CD14-positive monocyte (primary cell): ENCODE data around the gene RGL1. TPM values are rescaled to one million over a fixed set of nuclear protein-coding genes. Genes with fewer than 3 reads are reported as not detected.

Source experiments
- DNase-seq, 3 donors: peaks; one replicate each; pipeline ENCODE4 v3.0.0-alpha.2; 2011 to 2022
- H2AFZ ChIP-seq: 2 replicates; pipeline ENCODE4 v1.6.0; 2012; ENCODE audit warnings: mild to moderate bottlenecking, low read depth, low read length, inconsistent platforms; ENCODE audit not compliant: insufficient read depth, poor library complexity, severe bottlenecking
- H3K27ac ChIP-seq, 2 donors: 1 replicate in 1 of 2; 2 replicates in 1 of 2; pipeline ENCODE4 v1.5.1; 2012 to 2013; ENCODE audit warnings: low read length in 2 of 2, control low read depth in 1 of 2, inconsistent platforms in 1 of 2, low read depth in 1 of 2, mild to moderate bottlenecking in 1 of 2
- H3K27me3 ChIP-seq, 2 donors: one replicate each; pipeline versions ENCODE4 v1.6.0 to v1.6.1; 2011 to 2013; ENCODE audit warnings: low read length in 2 of 2; ENCODE audit not compliant: control insufficient read depth in 2 of 2, insufficient read depth in 2 of 2
- H3K36me3 ChIP-seq, 2 donors: replicated peaks in 1 of 2; 1 replicate in 1 of 2; 2 replicates in 1 of 2; pipeline versions ENCODE4 v1.5.1 to v1.6.1; 2012 to 2013; ENCODE audit warnings: low read length in 2 of 2, control low read depth in 1 of 2, inconsistent platforms in 1 of 2, mild to moderate bottlenecking in 1 of 2; ENCODE audit not compliant: insufficient read depth in 2 of 2, control insufficient read depth in 1 of 2
- H3K4me1 ChIP-seq, 2 donors: 1 replicate in 1 of 2; 2 replicates in 1 of 2; pipeline versions ENCODE4 v1.5.1 to v1.6.1; 2012 to 2013; ENCODE audit warnings: low read length in 2 of 2, control low read depth in 1 of 2, inconsistent platforms in 1 of 2, mild to moderate bottlenecking in 1 of 2, moderate library complexity in 1 of 2; ENCODE audit not compliant: insufficient read depth in 2 of 2, control insufficient read depth in 1 of 2
- H3K4me2 ChIP-seq: replicated peaks from 2 replicates; pipeline ENCODE3; 2012; ENCODE audit warnings: low read length, moderate library complexity, mild to moderate bottlenecking; ENCODE audit not compliant: poor library complexity, severe bottlenecking; ENCODE audit errors: extremely low read depth
- H3K4me3 ChIP-seq, 3 experiments: fragments of 200-600 bp in 1 of 3; sonication (generic) in 1 of 3; replicated peaks in 1 of 3; 1 replicate in 2 of 3; 2 replicates in 1 of 3; pipeline ENCODE4 v1.5.1; 2011 to 2013; ENCODE audit warnings: low read length in 3 of 3, mild to moderate bottlenecking in 3 of 3, control low read depth in 2 of 3, low read depth in 2 of 3, inconsistent platforms in 1 of 3, moderate library complexity in 1 of 3
- H3K79me2 ChIP-seq: 2 replicates; pipeline ENCODE4 v1.6.0; 2012; ENCODE audit warnings: mild to moderate bottlenecking, control low read depth, inconsistent platforms, low read length, moderate library complexity; ENCODE audit not compliant: insufficient read depth
- H3K9ac ChIP-seq: 2 replicates; pipeline ENCODE4 v1.6.0; 2017; ENCODE audit warnings: low read length, mild to moderate bottlenecking; ENCODE audit not compliant: insufficient read depth, poor library complexity, severe bottlenecking
- H3K9me3 ChIP-seq, 2 donors: replicated peaks in 1 of 2; 1 replicate in 1 of 2; 2 replicates in 1 of 2; pipeline versions ENCODE4 v1.5.1 to v1.6.1; 2012 to 2013; ENCODE audit warnings: low read length in 2 of 2, control low read depth in 1 of 2; ENCODE audit not compliant: control insufficient read depth in 1 of 2, insufficient read depth in 1 of 2
- H4K20me1 ChIP-seq: 2 replicates; pipeline ENCODE4 v1.6.0; 2012; ENCODE audit warnings: mild to moderate bottlenecking, low read length, control low read depth, moderate library complexity; ENCODE audit not compliant: insufficient read depth
- H3K27ac Mint-ChIP-seq, 7 donors: one replicate each; pipeline ENCODE4 v1.8.0; 2020; ENCODE audit warnings: mild to moderate bottlenecking in 7 of 7, mixed read lengths in 7 of 7, moderate library complexity in 6 of 7, inconsistent platforms in 2 of 7
- H3K27me3 Mint-ChIP-seq, 3 donors: one replicate each; pipeline ENCODE4 v1.8.0; 2021 to 2022; ENCODE audit warnings: low read depth in 3 of 3, mild to moderate bottlenecking in 3 of 3, mixed read lengths in 3 of 3, moderate library complexity in 3 of 3, inconsistent platforms in 1 of 3
- H3K36me3 Mint-ChIP-seq, 2 donors: one replicate each; pipeline ENCODE4 v1.8.0; 2020; ENCODE audit warnings: mixed read lengths in 2 of 2, inconsistent platforms in 1 of 2, mild to moderate bottlenecking in 1 of 2
- H3K4me1 Mint-ChIP-seq: one replicate; pipeline ENCODE4 v1.8.0; 2020; ENCODE audit warnings: mild to moderate bottlenecking, mixed read lengths
- H3K4me3 Mint-ChIP-seq, 2 donors: one replicate each; pipeline ENCODE4 v1.8.0; 2020; ENCODE audit warnings: mild to moderate bottlenecking in 2 of 2, mixed read lengths in 2 of 2, moderate library complexity in 1 of 2
- H3K9me3 Mint-ChIP-seq, 7 donors: one replicate each; pipeline ENCODE4 v1.8.0; 2020 to 2022; ENCODE audit warnings: mixed read lengths in 7 of 7, mild to moderate bottlenecking in 6 of 7, moderate library complexity in 6 of 7, inconsistent platforms in 2 of 7
- WGBS: methylation state at CpG from one replicate; pipeline ENCODE4 v1.1.5; 2013; ENCODE audit warnings: missing lambda C conversion rate; ENCODE audit not compliant: insufficient coverage; 5-methylcytosine and 5-hydroxymethylcytosine counted together
- intact Hi-C, 2 donors: fragments of 100-400 bp; cut with micrococcal nuclease; formaldehyde crosslinking; loops; one replicate each; pipeline versions ENCODE4 v1.15.0 to v1.15.1; 2023
- polyA plus RNA-seq, 3 donors: library from polyadenylated mRNA; depleted of rRNA in 1 of 3; unstranded in 2 of 3; stranded (reverse) in 1 of 3; fragments of 300-500 nt in 2 of 3; fragments of >200 nt in 1 of 3; fragmentation: Illumina TruSeq in 2 of 3; gene quantifications; 1 replicate in 2 of 3; 2 replicates in 1 of 3; pipeline ENCODE4 v1.2.3, GENCODE V29; 2012 to 2021
- TF ChIP-seq, protein P1 (sequence below): fragments of 200-600 bp; IDR thresholded peaks from one replicate; pipeline ENCODE4 v1.8.0; 2022; ENCODE audit warnings: antibody characterized with exemption, mild to moderate bottlenecking

RGL1 gene
- polyA plus RNA-seq, 3 donors, result 1.2 to 3.3 (median 2.0) TPM

DNA sequence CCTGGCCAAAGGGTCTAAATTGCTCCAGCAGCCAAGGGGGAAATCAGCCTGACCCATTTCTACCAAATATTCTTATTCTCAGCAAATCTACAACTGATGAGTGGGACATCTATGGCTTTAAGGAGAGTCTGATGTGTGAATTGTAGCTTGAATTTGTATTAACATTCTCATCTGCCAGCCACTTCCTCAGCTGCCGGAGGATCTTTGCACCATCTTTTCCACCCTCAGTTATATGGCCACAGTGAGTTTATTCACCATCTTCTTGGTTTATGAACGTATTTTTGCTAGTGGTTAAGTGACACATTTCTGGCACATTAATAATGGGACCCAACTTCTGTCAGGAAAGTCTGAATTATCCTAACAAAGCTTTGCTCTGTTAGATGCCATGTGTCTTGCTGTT is 163.0 kb downstream of the RGL1 start:
- Histone ChIP-seq H2AFZ (no peak overlapping the region), H3K4me3 (no peak overlapping the region), H3K9me3 (no peaks in the 10 kb centered on the region), H3K27me3 (no peaks in the 10 kb centered on the region), H3K36me3 (no peaks in the 10 kb centered on the region), H3K27ac (no peak overlapping the region), H4K20me1 (no peaks in the 10 kb centered on the region), H3K4me1 (no peaks in the 10 kb centered on the region), H3K9ac (no peak overlapping the region), H3K4me2 (no peak overlapping the region), H3K79me2 (no peaks in the 10 kb centered on the region)
- no peak for DNase-seq
- TF ChIP-seq, protein P1, sequence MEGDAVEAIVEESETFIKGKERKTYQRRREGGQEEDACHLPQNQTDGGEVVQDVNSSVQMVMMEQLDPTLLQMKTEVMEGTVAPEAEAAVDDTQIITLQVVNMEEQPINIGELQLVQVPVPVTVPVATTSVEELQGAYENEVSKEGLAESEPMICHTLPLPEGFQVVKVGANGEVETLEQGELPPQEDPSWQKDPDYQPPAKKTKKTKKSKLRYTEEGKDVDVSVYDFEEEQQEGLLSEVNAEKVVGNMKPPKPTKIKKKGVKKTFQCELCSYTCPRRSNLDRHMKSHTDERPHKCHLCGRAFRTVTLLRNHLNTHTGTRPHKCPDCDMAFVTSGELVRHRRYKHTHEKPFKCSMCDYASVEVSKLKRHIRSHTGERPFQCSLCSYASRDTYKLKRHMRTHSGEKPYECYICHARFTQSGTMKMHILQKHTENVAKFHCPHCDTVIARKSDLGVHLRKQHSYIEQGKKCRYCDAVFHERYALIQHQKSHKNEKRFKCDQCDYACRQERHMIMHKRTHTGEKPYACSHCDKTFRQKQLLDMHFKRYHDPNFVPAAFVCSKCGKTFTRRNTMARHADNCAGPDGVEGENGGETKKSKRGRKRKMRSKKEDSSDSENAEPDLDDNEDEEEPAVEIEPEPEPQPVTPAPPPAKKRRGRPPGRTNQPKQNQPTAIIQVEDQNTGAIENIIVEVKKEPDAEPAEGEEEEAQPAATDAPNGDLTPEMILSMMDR, result no peak
- intact Hi-C loops, result no loop called here
- Mint-ChIP-seq H3K4me1 (no peaks in the 10 kb centered on the region), H3K27me3 (no peaks in the 10 kb centered on the region), H3K27ac (no peak overlapping the region), H3K36me3 (no peaks in the 10 kb centered on the region), H3K9me3 (peaks cover 0 to 2% (median 0%) of the 10 kb centered on the region in 7 donors), H3K4me3 (no peak overlapping the region)
- WGBS, result no CpG with 5 or more reads among the region's 2 CpGs

DNA sequence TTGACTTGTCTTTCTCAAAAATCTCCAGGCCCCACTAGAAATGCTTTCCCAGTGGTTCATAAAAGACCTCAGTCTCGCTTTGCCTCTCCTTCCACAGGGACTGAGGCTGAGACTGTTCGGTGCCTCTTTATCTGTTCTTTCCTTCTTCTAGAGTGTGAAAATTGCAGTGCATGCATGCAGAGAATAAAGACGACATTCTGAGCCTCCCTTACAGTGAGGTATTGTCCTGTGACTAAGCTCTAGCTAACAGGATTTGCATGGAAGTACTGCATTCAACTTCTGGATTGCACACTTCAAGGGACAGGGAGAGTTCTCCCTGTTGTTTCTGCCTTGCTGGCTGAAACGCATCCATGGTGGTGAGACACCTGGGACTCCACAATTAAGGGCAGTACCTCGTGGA is 163.5 kb downstream of the RGL1 start:
- no peaks in the 10 kb centered on the region for H3K9me3 ChIP-seq
- H3K79me2 ChIP-seq, result no peaks in the 10 kb centered on the region
- Mint-ChIP-seq H3K36me3 (no peaks in the 10 kb centered on the region), H3K9me3 (peaks cover 0 to 2% (median 0%) of the 10 kb centered on the region in 7 donors), H3K27me3 (no peaks in the 10 kb centered on the region), H3K4me1 (no peaks in the 10 kb centered on the region), H3K27ac (no peak overlapping the region), H3K4me3 (no peak overlapping the region)
- TF ChIP-seq, protein P1, result no peak
- 80% methylated on average over 1 of the region's 5 CpGs for WGBS
- no peaks in the 10 kb centered on the region for H3K27me3 ChIP-seq
- no peak for DNase-seq
- no peaks in the 10 kb centered on the region for H3K4me1 ChIP-seq
- no peak overlapping the region for H3K9ac ChIP-seq
- no peak overlapping the region for H3K4me3 ChIP-seq
- H4K20me1 ChIP-seq, result no peaks in the 10 kb centered on the region
- H2AFZ ChIP-seq, result no peak overlapping the region
- intact Hi-C loops, result no loop called here
- no peak overlapping the region for H3K4me2 ChIP-seq
- no peak overlapping the region for H3K27ac ChIP-seq
- H3K36me3 ChIP-seq, result no peaks in the 10 kb centered on the region
